HG02970 (cell line): Measurements from ENCODE around the gene MRPL21.
"Not testable (repeated sequence)": the region's sequence is repeated elsewhere in the genome, so short reads cannot be mapped to it uniquely, and the experiment has no call there.

Experiments
- ATAC-seq: cut with Tn5 transposase; IDR thresholded peaks from one replicate; pipeline ENCODE4 v1.9.1; 2021; ENCODE audit warnings: mild to moderate bottlenecking, moderate library complexity, moderate number of reproducible peaks; ENCODE audit not compliant: unreplicated experiment, low FRiP score

The MRPL21 gene

DNA sequence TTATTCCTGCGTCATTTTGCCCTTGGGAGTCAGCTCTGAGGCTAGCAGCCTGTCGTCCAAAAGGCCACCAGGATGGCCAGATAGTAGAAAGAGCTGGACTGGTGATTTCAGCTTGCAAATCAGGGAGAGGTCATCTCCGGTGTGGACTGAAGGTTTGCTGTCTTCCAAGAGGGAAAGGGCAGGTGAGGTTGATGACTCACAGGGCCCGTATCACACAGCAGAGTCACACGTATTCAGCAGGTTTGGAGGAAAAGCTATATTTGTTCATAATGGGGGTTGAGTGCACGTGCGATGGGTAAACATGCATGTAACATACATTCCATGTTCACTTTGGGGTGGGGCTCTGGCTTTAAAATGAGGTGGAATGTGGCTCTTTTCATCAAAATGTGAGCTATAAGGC, 25.6 kb downstream of the MRPL21 start:
- no peak for ATAC-seq

- no peak for ATAC-seq
These were observed 31.2 kb downstream of the MRPL21 start for GRCh38 chr11:68872216-68873003.

DNA sequence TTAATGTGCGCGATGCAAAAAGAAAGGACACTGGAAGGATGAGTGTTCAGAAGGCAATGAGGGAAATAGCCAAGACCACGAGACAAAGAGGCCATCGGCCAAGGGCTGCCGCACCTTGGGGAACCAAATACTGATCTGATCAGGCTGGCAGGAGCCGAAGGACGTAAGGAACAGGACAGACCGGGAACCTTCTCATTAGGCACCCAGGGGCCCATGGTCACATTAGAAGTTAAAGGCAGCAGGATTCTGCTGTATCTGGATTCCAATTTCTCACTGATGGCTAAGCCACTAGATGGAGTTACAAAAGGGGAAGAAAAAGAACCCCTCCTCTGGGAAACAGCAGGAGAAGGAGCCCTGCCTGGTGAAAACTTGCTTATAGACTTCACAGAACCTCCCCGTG, 33.2 kb downstream of the MRPL21 start:
- ATAC-seq = no peak

GRCh38 chr11:68868221-68868835, 35.3 kb downstream of the MRPL21 start:
- ATAC-seq = no peak

- no peak for ATAC-seq
These were observed 36.6 kb downstream of the MRPL21 start for GRCh38 chr11:68867066-68867465.

DNA sequence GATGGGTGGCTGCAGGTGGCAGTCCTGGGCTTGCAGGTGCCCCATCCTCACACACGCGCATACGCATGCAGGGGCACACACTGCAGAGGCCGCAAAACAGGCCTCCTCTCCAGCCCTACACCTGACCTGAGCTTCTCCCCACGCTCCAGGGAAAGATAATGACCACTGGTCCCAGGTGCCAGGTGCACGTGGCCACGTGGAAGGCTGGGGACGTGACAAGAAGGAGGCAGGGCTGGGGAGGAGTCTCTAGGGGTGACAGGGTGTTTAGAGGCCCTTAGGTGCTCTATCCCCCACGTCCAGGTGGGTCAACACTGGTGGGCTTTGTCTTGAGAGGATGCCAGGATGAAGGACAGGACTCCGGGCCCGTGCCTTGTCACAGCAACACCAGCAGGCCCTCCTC, 38.4 kb downstream of the MRPL21 start:
- no peak for ATAC-seq

DNA sequence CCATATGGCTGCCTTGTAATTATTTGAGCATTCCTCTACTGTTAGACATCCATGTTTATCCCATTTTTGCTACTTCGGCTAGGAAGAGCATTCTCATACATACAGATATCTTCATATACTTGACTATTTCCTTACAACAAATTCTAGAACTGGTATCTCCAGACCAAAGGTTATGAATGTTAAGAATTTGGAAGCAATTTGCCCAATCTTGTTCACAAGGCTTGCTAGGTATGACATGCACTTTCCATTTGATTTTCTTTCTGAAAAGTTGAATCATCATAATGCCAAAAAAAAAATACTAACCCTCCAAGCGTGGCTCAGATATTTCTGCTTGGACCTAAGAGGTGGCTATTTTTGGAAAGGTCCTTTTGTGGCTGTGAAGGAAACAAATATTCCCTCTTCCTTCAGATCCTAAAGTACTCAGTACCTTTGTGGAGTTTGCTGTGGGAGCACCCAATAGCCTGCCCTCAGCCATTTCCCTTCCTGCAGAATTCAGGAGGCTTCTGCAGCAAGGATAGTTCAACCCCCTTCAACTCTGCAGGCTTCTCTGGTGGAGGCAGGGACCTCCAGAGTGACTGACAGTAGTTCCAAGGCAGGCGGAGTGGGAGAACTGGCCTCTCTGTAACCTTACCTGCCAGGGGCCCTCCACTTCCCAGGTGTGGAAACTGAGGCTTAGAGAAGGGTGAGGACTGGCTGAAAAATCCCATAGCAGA, 39.9 kb downstream of the MRPL21 start:
- no peak for ATAC-seq

DNA sequence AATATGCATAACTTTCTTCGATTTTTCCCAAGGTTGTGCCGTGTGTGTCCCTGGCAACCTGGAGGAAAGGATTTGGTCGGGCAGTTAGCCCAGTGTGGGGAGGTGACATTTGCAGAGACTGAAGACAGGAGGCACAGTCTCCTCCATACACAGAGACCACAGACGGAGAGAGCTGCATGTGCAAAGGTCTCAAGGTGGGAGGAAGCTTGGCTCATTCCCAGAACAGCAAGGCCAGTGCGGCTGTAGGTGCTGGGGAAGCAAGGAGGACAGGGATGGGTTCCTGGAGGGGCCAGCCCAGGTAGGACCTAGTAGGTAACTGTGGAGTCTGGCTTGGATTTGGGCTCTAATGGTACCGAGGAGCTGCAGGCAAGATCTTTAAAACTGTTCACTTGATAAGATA, 41.2 kb downstream of the MRPL21 start:
- ATAC-seq = no peak

DNA sequence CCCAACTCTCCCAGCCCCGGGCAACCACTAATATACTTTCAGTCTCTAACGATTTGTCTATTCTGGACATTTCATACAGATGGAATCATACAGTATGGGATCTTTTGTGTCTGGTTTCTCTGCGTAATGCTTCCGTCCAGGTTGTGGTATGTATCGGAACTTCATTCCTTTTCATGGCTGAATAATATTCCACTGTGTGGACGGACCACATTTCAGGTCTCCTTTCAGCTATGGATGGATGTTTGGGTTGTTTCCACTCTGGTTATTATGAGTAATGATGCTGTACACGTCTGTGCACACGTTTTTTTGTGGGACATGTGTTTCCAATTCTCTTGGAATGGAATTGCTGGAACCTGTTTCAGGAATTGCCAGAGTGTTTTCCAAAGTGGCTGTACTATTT, 44.5 kb downstream of the MRPL21 start:
- no peak for ATAC-seq

- no peak for ATAC-seq
These were observed 46.5 kb downstream of the MRPL21 start for GRCh38 chr11:68857037-68857586.

DNA sequence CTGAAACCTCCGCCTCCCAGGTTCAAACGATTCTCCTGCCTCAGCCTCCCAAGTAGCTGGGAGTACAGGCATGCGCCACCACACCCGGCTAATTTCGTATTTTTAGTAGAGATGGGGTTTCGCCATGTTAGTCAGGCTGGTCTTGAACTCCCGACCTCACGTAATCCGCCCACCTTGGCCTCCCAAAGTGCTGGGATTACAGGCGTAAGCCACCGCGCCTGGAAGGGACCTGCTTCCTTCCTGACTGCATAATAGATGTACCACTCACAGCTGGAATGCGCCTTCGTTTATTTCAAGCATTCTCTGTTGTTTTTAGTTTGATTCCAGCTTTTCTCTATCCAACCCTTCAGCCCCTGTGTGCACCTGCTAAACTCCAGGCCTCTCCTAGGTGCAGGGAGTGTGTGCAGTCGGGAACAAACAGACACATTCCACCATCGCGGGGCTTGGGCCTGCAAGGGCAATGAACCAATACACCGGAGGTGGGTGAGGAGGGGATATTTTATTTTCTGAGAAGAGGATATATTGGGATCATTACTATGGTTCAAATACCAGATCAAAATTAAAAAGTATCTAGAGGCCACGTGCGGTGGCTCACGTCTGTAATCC, 47.1 kb downstream of the MRPL21 start:
- ATAC-seq = not testable (repeated sequence)

DNA sequence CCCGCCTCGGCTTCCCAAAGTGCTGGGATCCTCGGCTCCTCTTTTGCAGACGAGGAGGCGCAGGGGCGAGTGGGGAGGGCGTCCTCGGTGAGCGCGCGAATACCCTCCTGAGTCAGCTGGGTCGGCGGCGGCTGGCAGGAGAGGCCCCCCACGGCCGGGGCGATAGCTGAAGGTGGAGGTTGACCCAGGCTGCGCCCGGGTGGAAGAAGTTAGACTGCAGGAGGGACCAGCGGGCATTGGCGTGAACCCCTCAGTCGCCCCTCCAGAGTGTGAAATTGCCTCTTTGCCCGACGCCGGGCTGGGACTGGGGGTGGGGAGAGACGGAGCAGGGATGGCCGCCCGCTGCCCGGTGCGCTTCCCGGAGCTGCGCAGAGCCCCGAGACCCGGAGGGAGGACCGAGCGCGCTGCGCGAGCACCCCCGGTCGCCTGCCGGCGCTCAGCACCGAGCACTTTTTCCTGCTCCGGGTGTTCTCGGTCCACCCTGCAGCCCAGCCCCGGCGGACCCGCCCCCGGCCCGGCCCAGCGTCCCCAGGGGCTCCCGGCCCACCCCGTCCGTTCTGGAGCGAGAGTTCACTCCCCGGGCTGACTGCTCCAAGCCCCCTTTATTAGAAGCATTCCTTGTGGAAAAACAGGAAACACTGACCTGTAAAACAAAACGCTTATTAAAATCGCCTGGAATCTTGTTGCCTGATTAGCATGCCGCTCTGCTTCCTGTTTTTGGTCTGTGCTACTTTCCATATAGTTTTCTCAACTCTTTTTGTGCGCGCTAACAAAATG, 48.2 kb downstream of the MRPL21 start:
- ATAC-seq = no peak

- no peak for ATAC-seq
These were observed 49.2 kb downstream of the MRPL21 start for GRCh38 chr11:68854273-68854958.

DNA sequence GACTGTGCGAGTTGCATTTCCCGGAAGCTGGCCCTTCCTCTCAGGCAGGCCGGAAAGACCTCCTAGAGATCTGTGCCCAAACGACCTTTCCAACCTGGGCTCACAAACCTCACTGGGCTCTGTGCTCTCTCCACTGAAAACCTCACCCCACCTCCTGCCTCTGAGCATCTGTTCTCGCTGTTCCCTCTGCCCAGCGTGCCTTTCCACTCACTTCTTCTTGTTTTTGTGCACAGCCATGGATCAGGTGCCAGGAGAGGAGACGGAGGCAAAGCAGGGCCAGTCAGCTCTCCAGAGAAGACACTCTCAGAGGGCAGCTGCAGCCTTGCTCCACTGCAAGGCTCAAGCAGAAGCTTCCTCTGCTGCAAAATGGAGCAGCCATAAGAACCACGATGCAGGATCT, 51.0 kb downstream of the MRPL21 start:
- ATAC-seq = no peak

GRCh38 chr11:68848429-68848828, 55.2 kb downstream of the MRPL21 start:
- ATAC-seq = no peak

DNA sequence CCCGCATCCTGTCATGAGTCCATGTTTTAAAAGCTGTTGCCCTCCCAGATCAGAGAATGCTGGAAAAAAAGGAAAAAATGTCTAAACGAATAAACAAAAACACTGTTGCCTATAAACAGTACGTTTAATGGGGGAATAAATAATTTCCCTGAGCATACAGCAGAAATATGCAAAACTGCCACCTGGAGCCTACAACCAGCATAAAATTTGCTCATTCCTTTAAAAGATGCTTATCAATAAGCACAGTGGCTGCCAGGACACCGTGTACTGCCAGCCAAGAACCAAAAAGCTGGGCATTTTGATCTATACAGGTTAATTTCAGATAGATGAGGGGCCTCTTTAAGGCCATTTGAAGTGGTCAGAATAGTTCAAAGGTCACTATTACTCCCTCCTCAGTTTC, 56.2 kb downstream of the MRPL21 start:
- no peak for ATAC-seq

DNA sequence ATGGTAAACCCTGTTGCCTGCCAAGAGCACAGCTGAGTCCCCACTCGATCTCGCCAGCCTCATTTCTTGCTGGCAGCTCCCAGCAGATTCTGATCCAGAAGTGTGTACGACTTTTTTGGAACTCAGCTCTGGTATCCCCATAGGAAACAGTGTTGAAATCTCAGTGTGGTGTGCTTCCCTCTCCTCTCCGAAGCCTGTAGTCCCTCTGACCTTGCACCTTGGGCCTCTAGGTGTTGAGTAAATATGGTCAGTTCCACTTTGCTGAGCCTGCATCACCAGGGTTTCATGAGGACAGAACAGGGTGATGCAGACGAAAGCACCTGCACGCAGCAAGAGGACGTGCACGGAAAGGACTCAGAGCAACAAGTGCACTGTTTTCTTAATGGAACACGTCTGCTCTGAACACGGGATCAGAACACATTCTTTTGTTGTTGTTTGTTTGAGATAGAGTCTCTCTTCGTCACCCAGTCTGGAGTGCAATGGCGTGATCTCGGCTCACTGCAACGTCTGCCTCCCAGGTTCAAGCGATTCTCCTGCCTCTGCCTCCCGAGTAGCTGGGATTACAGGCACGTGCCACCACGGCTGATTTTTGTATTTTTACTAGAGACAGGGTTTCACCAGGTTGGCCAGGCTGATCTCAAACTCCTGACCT, 58.2 kb downstream of the MRPL21 start:
- no peak for ATAC-seq

GRCh38 chr11:68844801-68845200, 58.8 kb downstream of the MRPL21 start:
- no peak for ATAC-seq

DNA sequence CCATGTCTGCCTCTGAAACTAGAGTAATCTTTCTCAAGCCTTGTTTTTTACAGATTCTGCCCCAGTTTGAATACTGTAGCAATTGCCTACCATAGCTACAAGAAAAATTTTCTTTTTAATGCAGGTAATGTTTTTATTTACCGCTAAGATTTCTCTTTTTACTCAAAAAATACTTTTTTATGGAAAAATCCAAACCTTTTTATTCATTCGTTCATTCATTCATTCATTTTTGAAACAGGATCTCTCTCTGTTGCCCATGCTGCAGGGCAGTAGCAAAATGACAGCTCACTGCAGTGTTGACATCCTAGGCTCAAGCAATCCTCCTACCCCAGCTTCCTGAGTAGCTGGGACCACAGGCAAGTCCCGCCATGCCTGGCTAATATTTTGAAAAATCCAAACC, 59.3 kb downstream of the MRPL21 start:
- no peak for ATAC-seq
